T47D (cell line): ENCODE data around the gene EGFLAM.
"Not testable (repeated sequence)": the region's sequence is repeated elsewhere in the genome, so short reads cannot be mapped to it uniquely, and the experiment has no call there.

Experiments used
- DNase-seq, 2 experiments: peaks; one replicate each; pipeline versions ENCODE4 v3.0.0 to v3.0.0-alpha.2; 2011 to 2012; ENCODE audit warnings: low read depth in 1 of 2, low spot score in 1 of 2
- JUND ChIP-seq: IDR thresholded peaks from 2 replicates; pipeline ENCODE4 v1.6.1; 2012; ENCODE audit warnings: low read depth
- in situ Hi-C: cut with HindIII; loops from 2 replicates; pipeline ENCODE4 v1.10.0; 2016; ENCODE audit warnings: low sequenced_read_pairs, low pct_unique_long_range_greater_than_20kb

EGFLAM gene

DNA sequence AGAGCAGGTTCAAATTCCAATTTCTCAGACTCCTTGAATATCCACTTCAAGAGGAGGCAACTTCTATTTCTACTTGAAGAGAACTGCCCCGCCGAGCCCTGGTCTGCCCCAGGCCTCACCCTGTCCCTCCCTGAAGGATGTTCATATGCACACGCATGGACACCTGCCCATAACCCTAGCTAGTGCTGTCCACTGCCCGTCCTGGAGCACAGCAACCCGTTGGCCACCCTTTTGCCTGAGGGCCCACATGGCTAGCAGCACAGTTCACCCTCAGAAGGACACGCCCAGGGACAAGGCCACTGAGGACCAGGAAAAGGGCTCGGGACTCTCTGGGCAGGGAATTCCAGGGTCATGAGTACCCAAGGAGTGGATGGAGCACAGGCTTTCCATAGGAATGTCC is 63.6 kb downstream of the EGFLAM start:
- DNase-seq, result no peak
- no peak for TF ChIP-seq JUND
- in situ Hi-C loops, result no loop called here

DNA sequence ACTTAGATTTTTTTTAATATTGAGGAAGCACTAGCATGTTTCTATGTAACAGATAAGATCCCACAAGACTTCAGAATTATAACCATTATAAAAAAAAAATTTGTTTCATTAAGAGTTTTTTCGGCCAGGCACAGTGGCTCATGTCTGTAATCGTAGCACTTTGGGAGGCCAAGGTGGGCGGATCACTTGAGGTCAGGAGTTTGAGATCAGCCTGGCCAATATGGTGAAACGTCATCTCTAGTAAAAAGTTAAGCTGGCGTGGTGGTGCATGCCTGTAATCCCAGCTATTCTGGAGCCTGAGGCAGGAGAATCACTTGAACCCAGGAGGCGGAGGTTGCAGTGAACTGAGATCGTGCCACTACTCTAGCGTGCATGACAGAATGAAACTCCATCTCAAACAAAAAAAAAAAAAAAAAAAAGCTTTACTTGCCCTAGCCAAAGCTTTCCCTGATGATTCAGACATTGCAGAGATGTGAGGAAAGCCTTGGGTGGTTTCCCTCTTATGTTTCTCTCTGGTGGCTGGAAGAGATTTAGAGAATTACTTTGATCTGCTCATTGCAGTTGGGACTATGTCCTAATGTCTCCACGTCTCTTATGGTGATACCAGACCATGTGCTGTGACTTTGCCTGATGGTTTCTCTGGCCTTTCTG is 65.4 kb downstream of the EGFLAM start:
- in situ Hi-C loops, result no loop called here
- DNase-seq, result no peak
- no peak for TF ChIP-seq JUND

DNA sequence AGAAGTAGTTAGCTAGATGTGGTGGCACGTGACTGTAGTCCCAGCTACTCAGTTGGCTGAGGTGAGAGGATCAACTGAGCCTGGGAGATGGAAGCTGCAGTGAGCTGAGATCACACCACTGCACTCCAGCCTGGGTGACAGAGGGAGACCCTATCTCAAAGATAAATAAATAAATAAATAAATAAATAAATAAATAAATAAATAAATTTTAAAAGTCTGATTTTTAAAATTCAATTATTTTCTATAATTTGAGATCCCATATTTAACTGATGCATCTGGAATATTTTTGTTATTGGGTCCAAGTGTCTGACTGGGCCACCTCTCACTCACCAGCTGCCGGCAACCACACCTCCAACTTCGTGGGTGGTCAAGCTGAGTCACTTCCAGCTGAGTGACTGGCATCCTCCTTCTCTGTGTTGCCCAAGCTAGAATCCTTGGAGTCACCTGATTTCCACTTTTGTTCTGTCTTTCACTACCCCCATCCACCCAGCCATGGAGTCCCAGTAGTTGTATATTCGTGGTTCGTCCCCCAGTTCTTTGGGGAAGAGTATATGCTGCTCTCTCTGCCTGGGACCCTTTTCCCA is 70.9 kb downstream of the EGFLAM start:
- in situ Hi-C loops, result no loop called here
- DNase-seq, result no peak
- TF ChIP-seq JUND, result no peak

DNA sequence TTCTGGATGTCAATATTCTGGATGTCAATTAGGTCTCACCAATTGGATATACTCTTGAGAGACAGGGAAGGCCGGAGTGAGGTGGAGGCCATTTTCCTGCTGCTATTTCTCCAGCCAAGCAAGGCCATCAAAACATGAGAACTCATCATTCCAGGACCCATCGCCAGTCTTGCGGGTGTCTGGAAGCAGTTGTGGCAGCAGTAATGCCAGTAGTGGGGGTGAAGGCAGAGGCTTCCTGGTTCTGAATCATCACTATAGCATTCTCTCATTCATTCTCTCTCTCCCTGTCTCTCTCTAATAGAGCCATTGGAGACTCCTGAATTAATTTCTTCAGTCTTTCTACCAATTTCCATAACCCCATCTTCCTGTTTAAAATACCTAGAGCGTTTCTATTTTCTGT is 71.8 kb downstream of the EGFLAM start:
- TF ChIP-seq JUND, result no peak
- in situ Hi-C loops, result no loop called here
- no peak for DNase-seq

DNA sequence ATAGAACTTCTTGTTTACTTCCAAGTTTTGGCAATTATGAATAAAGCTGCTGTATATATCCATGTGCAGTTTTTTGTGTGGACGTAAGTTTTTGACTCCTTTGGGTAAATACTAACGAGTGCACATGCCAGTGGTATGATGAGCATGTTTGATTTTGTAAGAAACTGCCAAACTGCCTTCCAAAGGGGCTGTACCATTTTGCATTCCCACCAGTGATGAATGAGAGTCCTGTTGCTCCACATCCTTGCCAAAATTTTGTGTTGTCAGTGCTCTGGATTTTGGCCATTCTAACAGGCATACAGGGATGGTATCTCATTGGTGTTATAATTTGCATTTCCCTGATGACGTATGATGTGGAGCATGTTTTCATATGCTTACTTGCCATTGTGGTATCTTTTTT is 73.5 kb downstream of the EGFLAM start:
- in situ Hi-C loops, result no loop called here
- no peak for DNase-seq
- TF ChIP-seq JUND, result no peak

DNA sequence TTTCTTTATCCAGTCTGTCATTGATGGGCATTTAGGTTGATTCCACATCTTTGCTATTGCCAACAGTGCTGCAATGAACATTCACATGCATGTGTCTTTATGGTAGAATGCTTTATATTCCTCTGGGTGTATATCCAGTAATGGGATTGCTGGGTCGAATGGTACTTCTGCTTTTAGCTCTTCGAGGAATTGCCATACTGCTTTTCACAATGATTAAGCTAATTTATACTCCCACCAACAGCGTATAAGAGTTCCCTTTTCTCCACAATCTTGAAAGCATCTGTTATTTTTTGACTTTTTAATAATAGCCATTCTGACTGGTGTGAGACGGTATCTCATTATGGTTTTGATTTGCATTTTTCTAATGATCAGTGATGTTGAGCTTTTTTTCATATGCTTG is 74.8 kb downstream of the EGFLAM start:
- in situ Hi-C loops, DNase-seq: not testable (repeated sequence)

DNA sequence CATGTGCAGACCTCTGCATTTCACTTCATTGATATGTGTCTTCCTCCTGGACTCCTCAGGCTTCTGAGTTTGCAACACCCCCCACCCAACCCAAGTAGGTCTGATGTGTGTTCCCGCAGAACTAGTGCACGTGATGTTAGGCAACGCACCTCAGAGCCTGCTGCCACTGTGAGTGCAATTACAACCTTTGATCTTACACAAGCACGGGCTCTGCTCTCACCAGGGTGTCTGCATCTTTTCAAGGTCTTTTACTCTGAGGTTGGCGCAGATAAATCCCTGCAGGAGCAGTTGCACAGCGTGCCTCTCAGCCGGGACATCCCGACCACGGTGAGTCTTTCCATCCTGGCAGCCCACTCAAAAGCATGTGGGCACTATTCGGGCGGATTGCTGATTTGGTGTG is 80.1 kb downstream of the EGFLAM start:
- DNase-seq, result no peak
- in situ Hi-C loops, result no loop called here
- TF ChIP-seq JUND, result no peak

DNA sequence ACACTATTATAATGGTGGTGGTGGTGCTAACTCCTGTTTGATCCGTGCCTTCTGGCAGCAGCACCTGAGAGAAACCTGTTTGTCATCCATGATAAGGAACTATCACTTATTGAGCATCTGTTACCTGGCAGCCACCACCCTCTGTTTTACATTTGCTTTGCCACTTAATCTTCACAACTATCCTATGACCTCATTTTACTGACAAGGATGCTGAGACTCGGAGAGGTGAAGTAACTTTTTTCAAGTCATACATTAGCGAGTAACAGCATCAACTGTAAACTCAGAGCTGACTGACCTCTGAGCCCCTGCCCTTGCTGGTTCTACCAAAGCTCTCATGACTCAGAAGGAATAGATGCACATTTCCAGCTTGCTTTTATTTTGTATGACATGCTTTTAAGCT is 81.1 kb downstream of the EGFLAM start:
- in situ Hi-C loops, result no loop called here
- TF ChIP-seq JUND, result no peak
- DNase-seq, result no peak

DNA sequence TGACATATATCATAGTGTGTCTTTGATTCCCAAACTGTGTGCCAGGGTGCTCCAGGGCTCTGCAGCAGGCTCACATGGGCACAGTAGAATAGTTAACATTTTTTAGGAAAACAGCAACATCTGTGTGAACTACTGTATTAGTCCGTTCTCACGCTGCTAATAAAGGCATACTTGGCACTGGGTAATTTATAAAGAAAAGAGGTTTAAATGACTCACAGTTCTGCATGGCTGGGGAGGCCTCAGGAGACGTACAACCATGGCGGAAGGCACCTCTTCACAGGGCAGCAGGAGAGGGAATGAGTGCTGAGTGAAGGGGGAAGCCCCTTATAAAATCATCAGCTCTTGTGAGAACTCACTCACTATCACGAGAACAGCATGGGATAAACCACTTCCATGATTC is 82.7 kb downstream of the EGFLAM start:
- in situ Hi-C loops, result no loop called here
- no peak for DNase-seq
- TF ChIP-seq JUND, result no peak

DNA sequence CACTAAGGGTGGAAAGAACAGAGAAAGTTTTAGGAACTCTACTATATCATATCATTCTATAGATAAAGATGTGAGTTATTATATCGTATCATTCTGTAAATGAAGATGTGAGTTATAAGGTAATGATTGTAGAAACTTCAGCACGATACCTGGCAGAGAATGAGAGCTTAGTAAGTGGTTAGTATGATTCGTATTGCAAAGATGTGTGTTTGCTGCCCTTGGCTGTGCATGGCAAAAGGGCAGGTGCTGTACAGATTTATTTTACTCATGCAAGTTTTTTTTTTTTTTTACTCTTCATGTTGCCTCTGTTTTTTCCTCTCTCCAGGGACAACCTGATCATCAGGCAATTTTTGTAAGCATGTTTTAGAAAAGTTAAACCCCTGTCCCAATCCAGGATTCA is 83.3 kb downstream of the EGFLAM start:
- in situ Hi-C loops, result no loop called here
- no peak for TF ChIP-seq JUND

DNA sequence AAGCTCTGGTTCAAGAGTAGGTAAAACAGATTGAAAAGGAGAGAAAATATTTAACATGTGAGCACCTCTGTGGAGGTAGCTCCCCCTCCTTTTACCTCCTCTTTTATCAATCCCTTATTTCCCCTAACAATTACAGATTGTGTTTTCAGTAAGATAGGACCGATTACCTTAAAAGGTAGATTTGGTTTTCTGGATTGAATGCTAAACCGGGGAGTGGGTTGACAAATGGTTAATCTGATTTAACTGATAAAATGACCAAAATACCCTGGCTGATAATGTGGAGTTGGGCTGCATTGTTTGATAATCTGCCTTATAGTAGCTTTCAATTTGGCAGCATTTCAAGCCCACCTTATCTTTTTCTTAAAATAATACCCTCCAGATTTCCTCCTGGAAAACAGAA is 83.9 kb downstream of the EGFLAM start:
- in situ Hi-C loops, result no loop called here
- no peak for DNase-seq
- no peak for TF ChIP-seq JUND

More for the DNA sequence above, 83.3 kb downstream of the EGFLAM start:
- no peak for DNase-seq

DNA sequence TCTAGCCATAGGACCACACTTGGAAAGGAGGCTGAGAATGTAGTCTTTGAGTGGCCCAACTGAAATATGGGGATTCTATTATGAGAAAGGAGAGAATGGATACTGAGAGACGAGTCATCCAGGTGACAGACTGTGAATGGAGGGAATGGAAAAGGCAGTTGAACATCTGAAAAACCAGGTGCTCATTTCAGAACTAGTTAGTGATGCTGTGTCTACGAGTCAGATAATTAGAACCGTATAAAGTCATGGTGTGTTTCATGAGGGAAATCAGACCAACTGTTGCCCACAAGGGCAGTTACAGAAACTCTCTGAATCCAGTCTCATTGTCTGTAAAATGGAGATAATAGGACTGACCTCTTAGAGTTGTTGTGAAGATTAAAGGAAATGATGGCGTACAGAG is 86.5 kb downstream of the EGFLAM start:
- DNase-seq, result no peak
- no peak for TF ChIP-seq JUND
- in situ Hi-C loops, result no loop called here

DNA sequence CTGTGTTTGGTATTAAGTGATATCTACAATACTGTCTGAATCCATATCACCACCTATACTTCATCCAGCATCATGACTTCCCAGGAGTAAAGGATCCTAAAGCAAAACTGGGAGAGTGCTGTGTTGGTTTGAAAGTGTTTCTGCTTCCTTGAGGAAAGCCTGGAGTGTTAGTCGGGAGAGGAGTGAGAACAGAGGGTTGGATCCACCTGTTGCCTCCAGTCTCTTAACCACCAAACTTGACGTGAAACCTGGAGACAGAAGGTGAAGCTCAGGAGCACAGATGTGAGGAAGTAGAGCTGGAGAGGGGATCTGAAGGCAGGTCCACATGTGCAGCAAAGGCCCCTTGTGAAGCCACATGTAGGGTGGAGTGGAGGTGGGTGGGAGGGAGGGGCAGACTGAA is 88.2 kb downstream of the EGFLAM start:
- TF ChIP-seq JUND, result no peak
- DNase-seq, result no peak
- in situ Hi-C loops, result no loop called here
